OCI-LY1 (cell line): ENCODE measurements around the gene IRS2.

ENCODE experiments used
- H2AFZ ChIP-seq: fragments of 200-600 bp; sonication (generic), shearing (Covaris generic); 2 replicates; pipeline ENCODE4 v1.6.0; 2014; ENCODE audit warnings: antibody characterized with exemption, mild to moderate bottlenecking, low read length
- H3F3A ChIP-seq: fragments of 200-600 bp; sonication (generic), shearing (Covaris generic); 2 replicates; pipeline ENCODE4 v1.6.0; 2014; ENCODE audit warnings: mild to moderate bottlenecking, antibody characterized with exemption, low read length, moderate library complexity; ENCODE audit not compliant: insufficient read depth
- H3K27ac ChIP-seq: fragments of 200-600 bp; sonication (generic); 2 replicates; pipeline ENCODE4 v1.5.1; 2014; ENCODE audit warnings: low read length, mixed run types, mild to moderate bottlenecking, low read depth; ENCODE audit not compliant: poor library complexity, severe bottlenecking
- H3K27me3 ChIP-seq: fragments of 200-600 bp; sonication (generic); 2 replicates; pipeline ENCODE4 v1.6.0; 2014; ENCODE audit warnings: antibody characterized with exemption, mild to moderate bottlenecking, low read length, moderate library complexity; ENCODE audit not compliant: insufficient read depth
- H3K36me3 ChIP-seq: fragments of 200-600 bp; sonication (generic); 2 replicates; pipeline ENCODE4 v1.6.1; 2014; ENCODE audit warnings: mild to moderate bottlenecking, antibody characterized with exemption, low read length, moderate library complexity, mixed read lengths; ENCODE audit not compliant: insufficient read depth
- H3K4me1 ChIP-seq: fragments of 200-600 bp; sonication (generic); 2 replicates; pipeline ENCODE4 v1.5.1; 2014; ENCODE audit warnings: mild to moderate bottlenecking, low read length, moderate library complexity; ENCODE audit not compliant: insufficient read depth, severe bottlenecking
- H3K4me2 ChIP-seq: fragments of 200-600 bp; sonication (generic), shearing (Covaris generic); 2 replicates; pipeline ENCODE4 v1.6.1; 2014; ENCODE audit warnings: low read length
- H3K4me3 ChIP-seq: fragments of 200-600 bp; sonication (generic); 2 replicates; pipeline ENCODE4 v1.5.1; 2014; ENCODE audit warnings: low read length, low read depth, mild to moderate bottlenecking, mixed read lengths; ENCODE audit not compliant: poor library complexity, severe bottlenecking
- H3K79me2 ChIP-seq: fragments of 200-600 bp; shearing (Covaris generic); 2 replicates; pipeline ENCODE4 v1.6.1; 2016; ENCODE audit warnings: mixed run types, low read length, mixed read lengths; ENCODE audit not compliant: insufficient read depth
- H3K9ac ChIP-seq: fragments of 200-600 bp; sonication (generic), shearing (Covaris generic); 2 replicates; pipeline ENCODE4 v1.6.1; 2014; ENCODE audit warnings: mild to moderate bottlenecking, low read length, mixed read lengths
- H3K9me2 ChIP-seq: fragments of 200-600 bp; sonication (generic), shearing (Covaris generic); 2 replicates; pipeline ENCODE4 v1.6.1; 2014; ENCODE audit warnings: low read depth, mild to moderate bottlenecking, low read length, mixed read lengths
- H3K9me3 ChIP-seq: fragments of 200-600 bp; shearing (Covaris generic); 2 replicates; pipeline ENCODE4 v1.6.1; 2014; ENCODE audit warnings: low read length, mixed read lengths
- H4K20me1 ChIP-seq: fragments of 200-600 bp; sonication (generic), shearing (Covaris generic); 2 replicates; pipeline ENCODE4 v1.6.0; 2016; ENCODE audit warnings: mild to moderate bottlenecking, low read length; ENCODE audit not compliant: insufficient read depth
- EZH2 ChIP-seq: fragments of 200-600 bp; sonication (generic), shearing (Covaris generic); IDR thresholded peaks from 2 replicates; pipeline ENCODE4 v1.8.0; 2017; ENCODE audit warnings: borderline replicate concordance, mixed run types, mild to moderate bottlenecking, antibody characterized with exemption, low read length, moderate library complexity, mixed read lengths
- TF ChIP-seq, protein P1 (sequence below): fragments of 200-600 bp; sonication (generic), shearing (Covaris generic); IDR thresholded peaks from 2 replicates; pipeline ENCODE4 v1.5.1; 2017; ENCODE audit warnings: mild to moderate bottlenecking, antibody characterized with exemption, low read length, moderate library complexity, mixed read lengths

Gene IRS2

GRCh38 chr13:109779876-109780510 is 6.4 kb downstream of the IRS2 start:
- H3F3A ChIP-seq, result no peaks in the 10 kb centered on the region
- H3K9ac ChIP-seq, result no peak overlapping the region
- TF ChIP-seq EZH2, result no peak
- TF ChIP-seq, protein P1, sequence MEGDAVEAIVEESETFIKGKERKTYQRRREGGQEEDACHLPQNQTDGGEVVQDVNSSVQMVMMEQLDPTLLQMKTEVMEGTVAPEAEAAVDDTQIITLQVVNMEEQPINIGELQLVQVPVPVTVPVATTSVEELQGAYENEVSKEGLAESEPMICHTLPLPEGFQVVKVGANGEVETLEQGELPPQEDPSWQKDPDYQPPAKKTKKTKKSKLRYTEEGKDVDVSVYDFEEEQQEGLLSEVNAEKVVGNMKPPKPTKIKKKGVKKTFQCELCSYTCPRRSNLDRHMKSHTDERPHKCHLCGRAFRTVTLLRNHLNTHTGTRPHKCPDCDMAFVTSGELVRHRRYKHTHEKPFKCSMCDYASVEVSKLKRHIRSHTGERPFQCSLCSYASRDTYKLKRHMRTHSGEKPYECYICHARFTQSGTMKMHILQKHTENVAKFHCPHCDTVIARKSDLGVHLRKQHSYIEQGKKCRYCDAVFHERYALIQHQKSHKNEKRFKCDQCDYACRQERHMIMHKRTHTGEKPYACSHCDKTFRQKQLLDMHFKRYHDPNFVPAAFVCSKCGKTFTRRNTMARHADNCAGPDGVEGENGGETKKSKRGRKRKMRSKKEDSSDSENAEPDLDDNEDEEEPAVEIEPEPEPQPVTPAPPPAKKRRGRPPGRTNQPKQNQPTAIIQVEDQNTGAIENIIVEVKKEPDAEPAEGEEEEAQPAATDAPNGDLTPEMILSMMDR, result no peak
- H4K20me1 ChIP-seq, result no peaks in the 10 kb centered on the region
- no peaks in the 10 kb centered on the region for H3K9me2 ChIP-seq
- no peak overlapping the region for H3K4me3 ChIP-seq
- no peaks in the 10 kb centered on the region for H3K27me3 ChIP-seq
- H3K9me3 ChIP-seq, result no peaks in the 10 kb centered on the region
- H3K79me2 ChIP-seq, result no peaks in the 10 kb centered on the region
- no peak overlapping the region for H3K4me2 ChIP-seq
- H3K36me3 ChIP-seq, result no peaks in the 10 kb centered on the region
- H3K4me1 ChIP-seq, result no peaks in the 10 kb centered on the region
- H3K27ac ChIP-seq, result no peak overlapping the region
- no peak overlapping the region for H2AFZ ChIP-seq

DNA sequence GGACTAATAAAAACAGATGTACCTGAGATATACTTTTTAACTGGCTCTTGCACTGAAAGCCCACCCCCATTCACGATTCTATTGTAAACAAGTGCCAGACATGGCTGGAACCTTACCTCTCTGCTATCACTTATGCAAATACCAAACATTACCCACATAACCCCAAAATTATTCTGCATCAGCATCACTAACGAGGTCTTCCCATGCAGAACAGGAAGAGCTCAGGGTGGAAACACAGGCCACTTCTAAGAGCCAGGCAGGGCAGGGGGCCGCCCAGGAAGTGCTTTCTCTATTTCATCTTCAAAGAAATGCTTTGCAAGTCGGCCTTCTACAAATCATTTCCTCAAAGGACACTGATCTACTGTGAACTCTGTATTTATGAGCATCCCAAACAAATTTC is 7.3 kb downstream of the IRS2 start:
- Histone ChIP-seq H3K36me3 (no peaks in the 10 kb centered on the region), H2AFZ (no peak overlapping the region), H3K9ac (no peak overlapping the region), H4K20me1 (no peaks in the 10 kb centered on the region), H3K27ac (no peak overlapping the region), H3K4me2 (no peak overlapping the region), H3K9me2 (no peaks in the 10 kb centered on the region), H3K9me3 (no peaks in the 10 kb centered on the region), H3F3A (no peaks in the 10 kb centered on the region), H3K79me2 (no peaks in the 10 kb centered on the region), H3K4me3 (no peak overlapping the region), H3K4me1 (no peaks in the 10 kb centered on the region), H3K27me3 (no peaks in the 10 kb centered on the region)
- TF ChIP-seq EZH2, result no peak
- TF ChIP-seq, protein P1, result no peak

DNA sequence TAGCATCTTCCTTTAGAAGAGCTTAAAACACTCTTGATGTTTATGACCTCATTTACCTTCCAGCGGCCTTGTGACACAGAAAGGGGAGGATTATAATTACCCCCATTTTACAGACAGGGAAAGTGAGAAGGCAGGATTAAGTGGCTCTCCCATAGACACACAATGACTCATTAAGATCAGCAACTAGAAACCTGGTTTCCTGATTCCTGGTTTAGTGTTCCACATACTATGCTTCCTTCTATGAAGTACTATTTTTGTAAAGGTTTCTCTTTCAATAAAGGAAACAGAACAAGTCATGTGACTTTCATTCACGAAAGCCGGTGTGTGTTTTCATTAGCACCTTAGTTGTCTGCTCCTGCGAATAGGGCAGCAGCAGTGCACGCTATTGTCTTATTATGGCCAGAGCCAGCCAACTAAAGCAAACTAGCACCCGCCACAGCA is 8.3 kb downstream of the IRS2 start:
- Histone ChIP-seq H4K20me1 (no peaks in the 10 kb centered on the region), H3K36me3 (no peaks in the 10 kb centered on the region), H3K4me3 (no peak overlapping the region), H3K4me2 (no peak overlapping the region), H3K79me2 (no peaks in the 10 kb centered on the region), H3F3A (no peaks in the 10 kb centered on the region), H3K27ac (no peak overlapping the region), H3K9ac (no peak overlapping the region), H2AFZ (no peak overlapping the region), H3K4me1 (no peaks in the 10 kb centered on the region), H3K9me3 (no peaks in the 10 kb centered on the region), H3K27me3 (no peaks in the 10 kb centered on the region), H3K9me2 (no peaks in the 10 kb centered on the region)
- TF ChIP-seq EZH2, result no peak
- TF ChIP-seq, protein P1, result no peak
